Parathyroid adenoma (tissue), 2 donors: ENCODE data around the gene RNASE8.

Experiments used
- H2AFZ ChIP-seq: fragments of 300-600 bp; sonication (generic); one replicate; pipeline ENCODE4 v1.7.0; 2017; ENCODE audit warnings: antibody characterized with exemption, mild to moderate bottlenecking
- H3K27ac ChIP-seq: fragments of 300-600 bp; sonication (generic); one replicate; pipeline ENCODE4 v1.7.0; 2017
- H3K27me3 ChIP-seq: fragments of 300-600 bp; sonication (generic); one replicate; pipeline ENCODE4 v1.7.0; 2017; ENCODE audit warnings: low read length; ENCODE audit not compliant: control insufficient read depth, insufficient read depth
- H3K36me3 ChIP-seq: fragments of 300-600 bp; sonication (generic); one replicate; pipeline ENCODE4 v1.7.0; 2017; ENCODE audit warnings: low read length; ENCODE audit not compliant: control insufficient read depth, insufficient read depth
- H3K4me1 ChIP-seq: fragments of 300-600 bp; sonication (generic); one replicate; pipeline ENCODE4 v1.7.0; 2017; ENCODE audit warnings: control low read depth
- H3K4me2 ChIP-seq: fragments of 300-600 bp; sonication (generic); one replicate; pipeline ENCODE4 v1.7.0; 2017; ENCODE audit warnings: low read length
- H3K4me3 ChIP-seq: fragments of 300-600 bp; sonication (generic); one replicate; pipeline ENCODE4 v1.7.0; 2017; ENCODE audit warnings: low read depth, low read length
- H3K79me2 ChIP-seq: fragments of 300-600 bp; sonication (generic); one replicate; pipeline ENCODE4 v1.7.0; 2017; ENCODE audit warnings: control low read depth
- H3K9ac ChIP-seq: fragments of 300-600 bp; sonication (generic); one replicate; pipeline ENCODE4 v1.7.0; 2017; ENCODE audit warnings: mild to moderate bottlenecking
- H3K9me3 ChIP-seq: fragments of 300-600 bp; sonication (generic); one replicate; pipeline ENCODE4 v1.7.0; 2017; ENCODE audit warnings: low read length; ENCODE audit not compliant: control insufficient read depth
- TF ChIP-seq, protein P1 (sequence below): fragments of 300-600 bp; sonication (generic); IDR thresholded peaks from one replicate; pipeline ENCODE4 v1.7.0; 2017; ENCODE audit warnings: antibody characterized with exemption, mild to moderate bottlenecking
- donor health status: primary hyperparathyroidism.

The RNASE8 gene

DNA sequence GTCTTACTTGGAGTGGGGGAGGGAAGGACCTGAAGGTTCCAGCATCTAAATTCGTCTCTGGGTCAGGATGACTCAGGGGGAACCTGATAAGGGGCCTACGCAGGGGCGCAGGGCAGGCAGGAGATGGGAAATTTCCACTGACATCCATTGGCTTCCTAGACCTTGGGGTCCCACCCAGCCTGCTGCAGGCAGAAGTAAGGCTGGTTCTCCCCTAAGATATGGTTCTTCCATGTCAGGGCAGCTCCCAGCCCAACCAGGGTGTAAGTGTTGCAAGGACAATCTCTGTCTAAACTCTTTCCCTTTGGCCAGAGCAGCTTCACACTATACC is 30.7 kb upstream of the RNASE8 start:
- H2AFZ ChIP-seq = peak overlapping the region; percentile 55
- peaks cover 18% of the 10 kb centered on the region for H3K4me1 ChIP-seq
- H3K27me3 ChIP-seq = no peaks in the 10 kb centered on the region
- peak overlapping the region; percentile 87 for H3K27ac ChIP-seq
- H3K79me2 ChIP-seq = peaks cover 12% of the 10 kb centered on the region
- H3K9ac ChIP-seq = no peak overlapping the region
- no peak overlapping the region for H3K4me3 ChIP-seq
- no peaks in the 10 kb centered on the region for H3K9me3 ChIP-seq
- TF ChIP-seq, protein P1, sequence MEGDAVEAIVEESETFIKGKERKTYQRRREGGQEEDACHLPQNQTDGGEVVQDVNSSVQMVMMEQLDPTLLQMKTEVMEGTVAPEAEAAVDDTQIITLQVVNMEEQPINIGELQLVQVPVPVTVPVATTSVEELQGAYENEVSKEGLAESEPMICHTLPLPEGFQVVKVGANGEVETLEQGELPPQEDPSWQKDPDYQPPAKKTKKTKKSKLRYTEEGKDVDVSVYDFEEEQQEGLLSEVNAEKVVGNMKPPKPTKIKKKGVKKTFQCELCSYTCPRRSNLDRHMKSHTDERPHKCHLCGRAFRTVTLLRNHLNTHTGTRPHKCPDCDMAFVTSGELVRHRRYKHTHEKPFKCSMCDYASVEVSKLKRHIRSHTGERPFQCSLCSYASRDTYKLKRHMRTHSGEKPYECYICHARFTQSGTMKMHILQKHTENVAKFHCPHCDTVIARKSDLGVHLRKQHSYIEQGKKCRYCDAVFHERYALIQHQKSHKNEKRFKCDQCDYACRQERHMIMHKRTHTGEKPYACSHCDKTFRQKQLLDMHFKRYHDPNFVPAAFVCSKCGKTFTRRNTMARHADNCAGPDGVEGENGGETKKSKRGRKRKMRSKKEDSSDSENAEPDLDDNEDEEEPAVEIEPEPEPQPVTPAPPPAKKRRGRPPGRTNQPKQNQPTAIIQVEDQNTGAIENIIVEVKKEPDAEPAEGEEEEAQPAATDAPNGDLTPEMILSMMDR = no peak
- no peak overlapping the region for H3K4me2 ChIP-seq
- H3K36me3 ChIP-seq = no peaks in the 10 kb centered on the region

DNA sequence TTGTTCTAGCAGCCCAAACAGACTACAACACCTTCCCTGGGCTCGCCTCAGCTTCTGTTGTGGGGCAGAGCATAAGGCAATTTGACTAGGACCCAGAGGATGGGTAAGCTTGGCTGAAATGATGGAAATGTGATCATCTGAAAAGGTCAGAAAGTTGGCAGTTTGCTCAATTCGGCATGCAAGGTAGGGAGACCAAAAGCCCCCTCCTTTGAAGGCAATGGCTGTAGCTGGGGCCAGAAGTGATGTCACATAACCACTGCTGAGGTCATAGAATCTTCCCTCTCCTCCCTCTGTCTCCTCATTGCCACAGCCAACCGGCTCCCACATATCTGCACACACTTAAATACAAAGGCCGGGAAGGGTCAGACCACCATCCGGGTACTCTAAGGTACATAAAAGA is 27.7 kb upstream of the RNASE8 start, which contains the start of gene TPPP2:
TPPP2 (plus strand) TSS at position 301 of the 400 bp plus-strand sequence. CDS start 365 bp downstream, outside the sequence.
- Histone ChIP-seq H3K27me3 (no peaks in the 10 kb centered on the region), H3K9ac (no peak within 1 kb of the TSS), H3K36me3 (no peaks in the 10 kb centered on the region), H3K4me1 (peaks cover 18% of the 10 kb centered on the region), H3K9me3 (no peaks in the 10 kb centered on the region), H3K79me2 (no peaks in the 10 kb centered on the region), H2AFZ (no peak within 1 kb of the TSS), H3K4me2 (no peak within 1 kb of the TSS), H3K4me3 (no peak within 1 kb of the TSS), H3K27ac (no peak within 1 kb of the TSS)
- TF ChIP-seq, protein P1 = no peak

DNA sequence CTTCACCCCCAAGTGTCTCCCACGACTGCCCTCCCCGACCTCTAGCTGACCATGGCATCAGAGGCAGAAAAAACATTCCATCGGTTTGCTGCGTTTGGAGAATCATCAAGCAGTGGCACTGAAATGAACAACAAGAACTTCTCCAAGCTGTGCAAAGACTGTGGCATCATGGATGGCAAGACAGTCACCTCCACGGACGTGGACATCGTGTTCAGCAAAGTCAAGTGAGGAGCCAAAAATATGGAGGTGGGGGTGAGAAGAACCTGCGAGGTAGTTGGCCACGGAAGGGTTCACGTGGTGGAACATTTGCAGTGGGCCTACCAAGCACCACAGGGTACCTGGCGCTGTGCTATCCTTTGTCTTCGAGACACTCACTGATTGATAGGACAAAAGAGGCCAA is 27.1 kb upstream of the RNASE8 start:
- H3K27me3 ChIP-seq = no peaks in the 10 kb centered on the region
- H3K4me2 ChIP-seq = no peak overlapping the region
- H3K4me3 ChIP-seq = no peak overlapping the region
- TF ChIP-seq, protein P1 = no peak
- H3K27ac ChIP-seq = no peak overlapping the region
- no peaks in the 10 kb centered on the region for H3K79me2 ChIP-seq
- no peaks in the 10 kb centered on the region for H3K36me3 ChIP-seq
- H3K9ac ChIP-seq = no peak overlapping the region
- H2AFZ ChIP-seq = no peak overlapping the region
- H3K9me3 ChIP-seq = no peaks in the 10 kb centered on the region
- peaks cover 23% of the 10 kb centered on the region for H3K4me1 ChIP-seq

DNA sequence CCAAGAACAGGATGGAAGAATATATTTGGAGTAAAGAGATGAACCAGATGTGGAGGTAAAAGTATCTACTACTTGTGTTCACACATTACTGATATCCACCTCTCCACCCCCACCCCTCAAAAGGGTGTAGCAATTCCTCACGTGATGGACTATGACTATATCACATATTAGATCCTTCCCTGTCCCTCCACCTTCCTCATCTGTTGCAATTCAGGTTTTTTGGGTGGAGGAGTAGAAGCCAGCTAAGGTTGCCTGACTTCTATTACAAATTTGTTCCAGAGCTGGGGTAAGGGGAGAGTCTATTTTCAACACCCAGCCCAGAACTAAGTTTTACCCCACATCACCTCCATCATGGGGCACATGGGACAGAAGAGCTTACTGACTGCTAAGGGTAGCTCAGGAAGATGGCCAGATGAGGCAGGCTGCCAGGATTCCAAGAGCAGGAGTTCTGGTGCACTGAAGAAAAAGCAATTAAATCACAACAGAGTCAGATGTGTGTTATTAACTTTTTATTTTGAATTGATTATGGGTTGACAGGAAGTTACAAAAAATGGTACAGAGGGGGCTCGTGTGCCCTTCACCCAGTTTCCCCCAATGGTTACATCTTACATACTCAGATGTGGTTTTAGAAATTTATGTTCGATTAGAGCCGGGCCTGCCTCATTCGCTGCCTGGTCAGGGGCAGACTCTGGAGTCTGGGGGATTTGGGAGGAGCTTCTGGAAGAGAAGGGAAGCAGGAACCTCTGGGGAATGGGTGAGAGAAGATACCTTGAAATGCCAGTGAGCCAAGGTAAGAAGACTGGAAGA is 25.1 kb upstream of the RNASE8 start:
- Histone ChIP-seq H3K9me3 (no peaks in the 10 kb centered on the region), H3K4me1 (peaks cover 14% of the 10 kb centered on the region), H3K79me2 (no peaks in the 10 kb centered on the region), H3K36me3 (no peaks in the 10 kb centered on the region), H3K27ac (no peak overlapping the region), H2AFZ (no peak overlapping the region), H3K4me2 (no peak overlapping the region), H3K27me3 (no peaks in the 10 kb centered on the region), H3K9ac (no peak overlapping the region), H3K4me3 (no peak overlapping the region)
- TF ChIP-seq, protein P1 = no peak

DNA sequence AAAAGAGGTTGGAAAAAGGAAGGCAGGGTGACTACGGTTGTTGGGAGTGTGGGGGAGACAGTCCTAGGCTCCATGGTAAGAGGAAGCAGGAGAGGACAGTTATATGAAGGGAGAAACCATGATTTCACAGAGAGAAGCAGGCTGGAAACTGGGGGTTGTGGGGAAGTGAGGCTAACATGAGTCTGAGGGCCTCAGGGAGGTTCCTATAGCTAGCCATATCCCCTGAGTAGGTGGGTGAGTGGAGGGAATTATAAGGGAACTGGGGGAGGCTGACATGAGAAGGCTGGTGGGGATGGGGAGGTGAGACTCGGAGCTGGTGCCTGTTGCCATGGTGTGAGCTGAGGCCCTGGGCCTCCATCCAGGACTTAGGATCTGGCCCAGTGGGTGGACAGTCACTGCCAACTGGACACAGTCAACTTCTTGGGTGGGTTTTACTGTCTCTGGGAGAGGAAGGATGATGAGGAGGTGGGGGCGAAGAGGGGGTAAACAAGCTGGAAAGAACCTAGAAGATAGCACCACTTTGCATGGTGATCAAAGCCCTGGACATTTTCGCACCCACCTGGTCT is 24.4 kb upstream of the RNASE8 start:
- Histone ChIP-seq H3K4me3 (no peak overlapping the region), H3K36me3 (no peaks in the 10 kb centered on the region), H3K27ac (no peak overlapping the region), H3K4me1 (peaks cover 14% of the 10 kb centered on the region), H3K4me2 (no peak overlapping the region), H2AFZ (no peak overlapping the region), H3K9me3 (no peaks in the 10 kb centered on the region), H3K79me2 (no peaks in the 10 kb centered on the region), H3K9ac (no peak overlapping the region), H3K27me3 (no peaks in the 10 kb centered on the region)
- TF ChIP-seq, protein P1 = no peak
